DMS153 treated with DMSO at 0.1 percent for 48 hours (cell line): ENCODE results near the gene LAPTM4A.

Source experiments
- DNase-seq: peaks from one replicate; lab custom pipeline; 2025; ENCODE audit not compliant: unreplicated experiment; lab: John Stamatoyannopoulos, UW

LAPTM4A gene

GRCh38 chr2:20025065-20025786 is 26.2 kb downstream of the LAPTM4A start:
- no peak for DNase-seq

- DNase-seq = no peak
These were observed 27.7 kb downstream of the LAPTM4A start for GRCh38 chr2:20023688-20024087.

GRCh38 chr2:20021405-20022009 is 29.9 kb downstream of the LAPTM4A start:
- DNase-seq = no peak

GRCh38 chr2:20019747-20020146 is 31.7 kb downstream of the LAPTM4A start:
- DNase-seq = no peak

GRCh38 chr2:20018601-20019152 is 32.8 kb downstream of the LAPTM4A start:
- DNase-seq = no peak

- DNase-seq = no peak
These were observed 35.1 kb downstream of the LAPTM4A start for GRCh38 chr2:20016346-20016745.

- peak; percentile 13 for DNase-seq
These were observed 35.8 kb downstream of the LAPTM4A start for GRCh38 chr2:20015482-20016083.

GRCh38 chr2:20013126-20013849 is 38.1 kb downstream of the LAPTM4A start:
- no peak for DNase-seq

- no peak for DNase-seq
These were observed 38.9 kb downstream of the LAPTM4A start, which contains the start of gene MATN3 for GRCh38 chr2:20012282-20013125. Gene MATN3, minus strand, starts transcription at chr2:20012668. Its CDS starts 37 bp downstream, at chr2:20012631.

GRCh38 chr2:20012032-20012281 is 39.5 kb downstream of the LAPTM4A start:
- no peak for DNase-seq

GRCh38 chr2:20011276-20012031 is 40.0 kb downstream of the LAPTM4A start:
- DNase-seq = no peak

GRCh38 chr2:20008703-20009102 is 42.7 kb downstream of the LAPTM4A start:
- no peak for DNase-seq

- DNase-seq = no peak
These were observed 45.4 kb downstream of the LAPTM4A start for GRCh38 chr2:20005891-20006470.

- DNase-seq = no peak
These were observed 46.3 kb downstream of the LAPTM4A start for GRCh38 chr2:20005067-20005627.

- DNase-seq = no peak
These were observed 50.0 kb downstream of the LAPTM4A start for GRCh38 chr2:20001361-20001863.

GRCh38 chr2:19993731-19994130 is 57.7 kb downstream of the LAPTM4A start:
- no peak for DNase-seq

- no peak for DNase-seq
These were observed 59.5 kb downstream of the LAPTM4A start for GRCh38 chr2:19991895-19992294.

- DNase-seq = no peak
These were observed 61.1 kb downstream of the LAPTM4A start for GRCh38 chr2:19990416-19990728.
